Activated CD8-positive, alpha-beta T cell treated with anti-CD3 and anti-CD28 coated beads for 36 hours (primary cell): ENCODE results near the gene POGZ. TPM values are rescaled to one million over a fixed set of nuclear protein-coding genes. Genes with fewer than 3 reads are reported as not detected.
A peak's percentile ranks its signal among the peaks of the same experiment; 100 is the strongest.

Experiments
- ATAC-seq: fragments of 200-7000 bp; cut with Tn5 transposase; one replicate; pipeline ENCODE4 v1.10.0; 2021; ENCODE audit warnings: mild to moderate bottlenecking, moderate library complexity
- CTCF ChIA-PET: fragments of 350-600 bp; sonication (Branson Sonifier 250); formaldehyde crosslinking; loops from one replicate; lab custom pipeline; 2021; ENCODE audit warnings: antibody characterized with exemption; lab: Charles Lee
- POLR2A ChIA-PET: fragments of 350-600 bp; sonication (Branson Sonifier 250); formaldehyde crosslinking; loops from one replicate; lab custom pipeline; 2021; ENCODE audit warnings: antibody characterized with exemption; lab: Charles Lee
- DNase-seq: peaks from one replicate; pipeline ENCODE4 v3.0.0-alpha.2; 2020
- H3K27ac Mint-ChIP-seq: one replicate; pipeline ENCODE4 v1.8.0; 2021; ENCODE audit warnings: mild to moderate bottlenecking, mixed read lengths
- H3K27me3 Mint-ChIP-seq: one replicate; pipeline ENCODE4 v1.8.0; 2021; ENCODE audit warnings: mixed read lengths
- H3K36me3 Mint-ChIP-seq: one replicate; pipeline ENCODE4 v1.8.0; 2021; ENCODE audit warnings: low read depth, mixed read lengths
- H3K4me1 Mint-ChIP-seq: one replicate; pipeline ENCODE4 v1.8.0; 2021; ENCODE audit warnings: low read depth, mixed read lengths
- H3K4me3 Mint-ChIP-seq: one replicate; pipeline ENCODE4 v1.8.0; 2021; ENCODE audit warnings: mild to moderate bottlenecking, moderate library complexity, mixed read lengths
- H3K9me3 Mint-ChIP-seq: one replicate; pipeline ENCODE4 v1.8.0; 2021; ENCODE audit warnings: mixed read lengths
- intact Hi-C: fragments of 100-400 bp; cut with micrococcal nuclease; formaldehyde crosslinking; loops from one replicate; pipeline ENCODE4 v1.10.0; 2022
- total RNA-seq, 2 experiments: library from RNA; stranded (reverse); gene quantifications; one replicate each; pipeline ENCODE4 v1.2.3, GENCODE V29; 2021
- TF ChIP-seq, protein P1 (sequence below): fragments of 200-600 bp; IDR thresholded peaks from one replicate; pipeline ENCODE4 v1.8.0; 2022; ENCODE audit warnings: antibody characterized with exemption, mild to moderate bottlenecking

Gene POGZ
- total RNA-seq, 2 experiments from 2014 or later: 69.0 to 70.6 TPM

DNA sequence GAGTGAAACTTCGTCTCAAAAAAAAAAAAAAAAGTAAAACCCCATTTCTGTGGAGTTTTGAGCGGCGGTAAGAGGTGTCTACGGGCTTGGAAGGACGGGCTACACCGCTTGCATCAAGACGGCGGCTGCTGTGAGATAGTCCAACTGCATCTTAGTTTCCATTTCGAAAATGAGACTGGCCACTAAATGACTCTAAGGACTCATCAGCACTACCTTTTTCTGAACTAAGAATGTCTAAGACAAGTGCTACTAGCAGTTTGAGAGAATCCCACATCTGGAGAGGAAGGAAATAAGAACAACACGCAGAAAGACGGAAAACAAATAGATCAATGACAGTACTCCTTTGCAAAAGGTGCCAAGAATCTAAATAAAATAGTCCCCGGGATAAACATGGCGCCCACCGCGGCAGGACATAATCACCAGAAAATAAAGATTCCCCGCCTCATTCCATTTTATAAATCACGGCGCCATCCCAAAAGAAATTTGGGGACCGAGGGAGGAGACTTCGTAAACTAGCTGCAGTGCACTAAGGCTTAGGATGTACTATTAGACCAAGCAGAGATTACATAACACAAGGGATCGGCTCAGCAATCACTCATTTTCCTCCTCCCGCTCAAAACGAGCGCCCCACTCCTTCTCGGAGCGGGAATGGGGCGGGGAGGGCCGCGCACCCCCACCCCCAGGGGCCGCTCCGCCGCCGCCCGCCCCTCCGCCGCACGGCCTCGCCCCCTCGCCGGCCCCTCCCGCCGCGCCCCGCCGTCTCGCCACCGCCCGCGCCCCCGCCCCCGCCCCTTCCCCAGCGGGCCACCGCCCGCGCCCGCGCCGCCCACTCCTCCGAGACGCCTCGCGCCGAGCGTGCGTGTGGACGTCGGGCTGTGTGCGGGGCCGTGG lies 1.1 kb downstream of the POGZ start:
- peaks cover 10% of the 10 kb centered on the region for H3K36me3 Mint-ChIP-seq
- H3K27me3 Mint-ChIP-seq: peaks cover 3% of the 10 kb centered on the region
- H3K9me3 Mint-ChIP-seq: no peaks in the 10 kb centered on the region
- peak overlapping the region; percentile 84 for H3K4me3 Mint-ChIP-seq
- ATAC-seq (peak; percentile 64), DNase-seq (peak; percentile 65)
- TF ChIP-seq, protein P1, sequence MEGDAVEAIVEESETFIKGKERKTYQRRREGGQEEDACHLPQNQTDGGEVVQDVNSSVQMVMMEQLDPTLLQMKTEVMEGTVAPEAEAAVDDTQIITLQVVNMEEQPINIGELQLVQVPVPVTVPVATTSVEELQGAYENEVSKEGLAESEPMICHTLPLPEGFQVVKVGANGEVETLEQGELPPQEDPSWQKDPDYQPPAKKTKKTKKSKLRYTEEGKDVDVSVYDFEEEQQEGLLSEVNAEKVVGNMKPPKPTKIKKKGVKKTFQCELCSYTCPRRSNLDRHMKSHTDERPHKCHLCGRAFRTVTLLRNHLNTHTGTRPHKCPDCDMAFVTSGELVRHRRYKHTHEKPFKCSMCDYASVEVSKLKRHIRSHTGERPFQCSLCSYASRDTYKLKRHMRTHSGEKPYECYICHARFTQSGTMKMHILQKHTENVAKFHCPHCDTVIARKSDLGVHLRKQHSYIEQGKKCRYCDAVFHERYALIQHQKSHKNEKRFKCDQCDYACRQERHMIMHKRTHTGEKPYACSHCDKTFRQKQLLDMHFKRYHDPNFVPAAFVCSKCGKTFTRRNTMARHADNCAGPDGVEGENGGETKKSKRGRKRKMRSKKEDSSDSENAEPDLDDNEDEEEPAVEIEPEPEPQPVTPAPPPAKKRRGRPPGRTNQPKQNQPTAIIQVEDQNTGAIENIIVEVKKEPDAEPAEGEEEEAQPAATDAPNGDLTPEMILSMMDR: no peak
- intact Hi-C loops: no loop called here
- CTCF ChIA-PET: interaction anchor here (1.1 to 1.6 kb wide), 3 partner anchors 14 to 136 kb away, joined by 3 to 4 read pairs (median 3); no protein-coding TSS in a partner anchor
- H3K27ac Mint-ChIP-seq: peak overlapping the region; percentile 90
- H3K4me1 Mint-ChIP-seq: peaks cover 30% of the 10 kb centered on the region
- POLR2A ChIA-PET: interaction anchor here (0.5 to 1.4 kb wide), 3 partner anchors 15 to 17 kb away, joined by 3 to 9 read pairs (median 5); no protein-coding TSS in a partner anchor

DNA sequence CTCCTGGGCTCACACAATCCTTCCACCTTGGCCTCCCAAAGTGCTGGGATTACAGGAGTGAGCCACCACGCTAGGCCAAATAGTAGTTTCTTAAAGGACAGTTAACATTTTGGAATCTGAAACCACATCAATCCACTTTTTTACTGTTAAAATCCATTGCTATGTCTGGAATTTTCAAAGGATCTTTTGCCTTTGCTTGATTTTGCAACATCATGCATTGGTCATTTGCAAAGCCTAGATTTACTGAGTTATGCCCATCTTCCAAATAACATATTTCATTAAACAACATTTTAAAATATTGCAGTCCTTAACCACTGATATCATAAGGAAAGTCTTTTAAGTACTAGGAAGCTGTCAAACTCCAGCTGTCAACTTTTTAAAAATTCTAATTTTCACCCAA lies 3.3 kb downstream of the POGZ start:
- TF ChIP-seq, protein P1: no peak
- ATAC-seq: no peak
- H3K9me3 Mint-ChIP-seq: no peaks in the 10 kb centered on the region
- H3K36me3 Mint-ChIP-seq: peaks cover 10% of the 10 kb centered on the region
- POLR2A ChIA-PET: no interaction called here
- H3K4me1 Mint-ChIP-seq: peaks cover 32% of the 10 kb centered on the region
- no peaks in the 10 kb centered on the region for H3K27me3 Mint-ChIP-seq
- no peak overlapping the region for H3K4me3 Mint-ChIP-seq
- intact Hi-C loops: no loop called here
- no peak overlapping the region for H3K27ac Mint-ChIP-seq
- CTCF ChIA-PET: interaction anchor here (1.2 to 1.9 kb wide), 2 partner anchors 12 to 138 kb away, joined by 5 to 6 read pairs; no protein-coding TSS in a partner anchor
- DNase-seq: no peak

DNA sequence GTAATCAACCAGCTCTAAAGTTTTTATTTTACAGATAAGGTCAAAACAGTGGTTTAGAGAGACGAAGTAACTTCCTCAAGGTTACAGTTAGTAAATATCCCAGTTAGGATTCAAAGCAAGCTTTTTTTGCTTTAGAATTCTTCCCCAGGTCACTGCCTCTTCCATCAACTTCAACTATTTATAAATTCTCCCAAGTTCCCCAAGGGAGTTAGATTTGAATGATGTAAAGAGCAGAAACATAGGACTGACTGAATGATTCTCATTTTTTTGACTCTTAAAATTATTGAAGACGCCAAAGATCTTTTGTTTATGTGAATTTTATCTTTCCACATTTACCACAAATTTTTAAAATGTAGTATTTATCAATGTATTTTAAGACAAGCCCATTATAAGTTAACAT lies 4.1 kb downstream of the POGZ start:
- ChIA-PET CTCF (interaction anchor here (0.9 to 3.3 kb wide), 4 partner anchors 11 to 279 kb away, joined by 3 to 20 read pairs (median 5); no protein-coding TSS in a partner anchor), POLR2A (interaction anchor here (0.6 kb wide), 1 partner anchor 57 kb away, joined by 3 read pairs; no protein-coding TSS in a partner anchor)
- H3K27ac Mint-ChIP-seq: no peak overlapping the region
- H3K27me3 Mint-ChIP-seq: no peaks in the 10 kb centered on the region
- intact Hi-C loops: no loop called here
- H3K36me3 Mint-ChIP-seq: peaks cover 13% of the 10 kb centered on the region
- DNase-seq (no peak), ATAC-seq (no peak)
- H3K9me3 Mint-ChIP-seq: no peaks in the 10 kb centered on the region
- peaks cover 34% of the 10 kb centered on the region for H3K4me1 Mint-ChIP-seq
- H3K4me3 Mint-ChIP-seq: no peak overlapping the region
- TF ChIP-seq, protein P1: no peak

DNA sequence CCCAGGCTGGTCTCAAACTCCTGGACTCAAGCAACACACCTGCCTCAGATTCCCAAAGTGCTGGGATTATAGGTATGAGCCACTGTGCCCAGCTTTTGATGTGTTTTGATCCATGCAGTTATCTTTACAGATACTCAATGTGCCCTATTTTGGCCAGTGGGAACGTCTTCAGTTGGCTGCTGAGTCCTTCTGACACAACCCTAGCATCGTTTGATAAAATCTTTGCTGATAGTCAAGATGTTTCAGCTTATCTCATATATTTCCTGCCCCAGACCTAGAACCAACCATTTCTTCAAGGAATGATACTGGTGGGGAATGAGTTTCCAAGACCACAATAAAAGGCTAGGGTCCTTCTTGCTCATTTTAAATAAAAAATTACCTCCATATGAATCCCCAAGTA lies 11.6 kb downstream of the POGZ start:
- TF ChIP-seq, protein P1: no peak
- H3K4me1 Mint-ChIP-seq: peaks cover 39% of the 10 kb centered on the region
- ChIA-PET POLR2A (interaction anchor here (0.6 to 1.2 kb wide), 4 partner anchors 19 to 255 kb away, joined by 3 to 5 read pairs (median 3); no protein-coding TSS in a partner anchor), CTCF (interaction anchor here (0.8 to 1.9 kb wide), 4 partner anchors 11 to 287 kb away, joined by 3 to 4 read pairs (median 4); no protein-coding TSS in a partner anchor)
- no peak overlapping the region for H3K27ac Mint-ChIP-seq
- DNase-seq (no peak), ATAC-seq (no peak)
- H3K36me3 Mint-ChIP-seq: peaks cover 3% of the 10 kb centered on the region
- H3K4me3 Mint-ChIP-seq: no peak overlapping the region
- intact Hi-C loops: loop anchor here (10.0 kb wide), 3 partner anchors 67 to 287 kb away; partner anchors contain the start of genes CGN and TUFT1
- no peaks in the 10 kb centered on the region for H3K9me3 Mint-ChIP-seq
- no peaks in the 10 kb centered on the region for H3K27me3 Mint-ChIP-seq
